Lower lobe of right lung (tissue), 2 donors: ENCODE results near the gene PLK2. TPM values are rescaled to one million over a fixed set of nuclear protein-coding genes. Genes with fewer than 3 reads are reported as not detected.

ENCODE experiments used
- ATAC-seq, 2 donors: fragments of 200-7000 bp; cut with Tn5 transposase; one replicate each; pipeline ENCODE4 v1.9.1; 2020 to 2022; ENCODE audit warnings: mild to moderate bottlenecking in 2 of 2, moderate library complexity in 2 of 2
- DNase-seq: peaks from one replicate; pipeline ENCODE4 v3.0.0-alpha.2; 2020
- H3K27ac ChIP-seq: fragments of 200-600 bp; one replicate; pipeline ENCODE4 v1.8.0; 2022
- H3K27me3 ChIP-seq: fragments of 200-600 bp; one replicate; pipeline ENCODE4 v1.8.0; 2022; ENCODE audit warnings: low read depth
- H3K36me3 ChIP-seq: fragments of 200-600 bp; one replicate; pipeline ENCODE4 v1.8.0; 2022; ENCODE audit warnings: mild to moderate bottlenecking
- H3K4me1 ChIP-seq: fragments of 200-600 bp; one replicate; pipeline ENCODE4 v1.8.0; 2022
- H3K4me3 ChIP-seq: fragments of 200-600 bp; one replicate; pipeline ENCODE4 v1.8.0; 2022; ENCODE audit warnings: mild to moderate bottlenecking
- H3K9me3 ChIP-seq: fragments of 200-600 bp; one replicate; pipeline ENCODE4 v1.8.0; 2022
- intact Hi-C: fragments of 100-400 bp; cut with DNase I; formaldehyde crosslinking; loops from one replicate; pipeline ENCODE4 v1.11.0; 2022
- total RNA-seq: library from RNA; stranded (reverse); fragmentation: NEBNext Ultra II Directional; extraction: Animal tissue kit (Norgen Biotek cat#: 25700); gene quantifications from one replicate; pipeline ENCODE4 v1.2.1, GENCODE V29; 2021
- TF ChIP-seq, protein P1 (sequence below): fragments of 200-600 bp; IDR thresholded peaks from one replicate; pipeline ENCODE4 v1.8.0; 2022; ENCODE audit warnings: antibody characterized with exemption, mild to moderate bottlenecking
- donor health status: DM: no; HTN: yes; CAD: no; lungs with severe emphysema.

PLK2 gene
- total RNA-seq, 1 donor from 2014 or later = 37.5 TPM

GRCh38 chr5:58497921-58498320 is 38.0 kb upstream of the PLK2 start:
- DNase-seq = no peak
- intact Hi-C loops = loop anchor here (10.0 kb wide), 1 partner anchor 357 kb away; no protein-coding TSS in a partner anchor
- Histone ChIP-seq H3K4me1 (peaks cover 3% of the 10 kb centered on the region), H3K4me3 (no peak overlapping the region), H3K36me3 (no peaks in the 10 kb centered on the region), H3K9me3 (no peaks in the 10 kb centered on the region), H3K27me3 (no peaks in the 10 kb centered on the region), H3K27ac (no peak overlapping the region)
- TF ChIP-seq, protein P1, sequence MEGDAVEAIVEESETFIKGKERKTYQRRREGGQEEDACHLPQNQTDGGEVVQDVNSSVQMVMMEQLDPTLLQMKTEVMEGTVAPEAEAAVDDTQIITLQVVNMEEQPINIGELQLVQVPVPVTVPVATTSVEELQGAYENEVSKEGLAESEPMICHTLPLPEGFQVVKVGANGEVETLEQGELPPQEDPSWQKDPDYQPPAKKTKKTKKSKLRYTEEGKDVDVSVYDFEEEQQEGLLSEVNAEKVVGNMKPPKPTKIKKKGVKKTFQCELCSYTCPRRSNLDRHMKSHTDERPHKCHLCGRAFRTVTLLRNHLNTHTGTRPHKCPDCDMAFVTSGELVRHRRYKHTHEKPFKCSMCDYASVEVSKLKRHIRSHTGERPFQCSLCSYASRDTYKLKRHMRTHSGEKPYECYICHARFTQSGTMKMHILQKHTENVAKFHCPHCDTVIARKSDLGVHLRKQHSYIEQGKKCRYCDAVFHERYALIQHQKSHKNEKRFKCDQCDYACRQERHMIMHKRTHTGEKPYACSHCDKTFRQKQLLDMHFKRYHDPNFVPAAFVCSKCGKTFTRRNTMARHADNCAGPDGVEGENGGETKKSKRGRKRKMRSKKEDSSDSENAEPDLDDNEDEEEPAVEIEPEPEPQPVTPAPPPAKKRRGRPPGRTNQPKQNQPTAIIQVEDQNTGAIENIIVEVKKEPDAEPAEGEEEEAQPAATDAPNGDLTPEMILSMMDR = no peak
- no peak for ATAC-seq

DNA sequence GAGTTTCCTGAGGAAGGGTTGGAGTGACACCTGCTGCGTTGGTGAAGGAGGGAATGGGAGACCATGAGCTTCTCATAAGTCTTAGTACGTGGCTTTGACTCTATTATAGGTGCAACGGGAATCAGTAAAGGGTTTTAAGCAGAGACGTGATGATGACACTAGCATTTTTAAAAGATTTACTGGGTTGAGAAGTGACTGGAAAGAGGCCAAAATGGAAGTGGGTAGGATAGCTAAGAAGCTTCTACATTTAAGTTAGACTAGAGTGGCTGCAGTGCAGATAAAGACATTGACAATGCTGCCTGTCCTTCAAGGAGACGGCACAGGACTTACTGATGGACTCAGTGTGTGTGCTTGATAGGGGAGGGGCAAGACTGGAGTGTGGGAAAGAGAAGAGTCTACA is 37.5 kb upstream of the PLK2 start:
- peaks cover 3% of the 10 kb centered on the region for H3K4me1 ChIP-seq
- no peaks in the 10 kb centered on the region for H3K9me3 ChIP-seq
- H3K4me3 ChIP-seq = no peak overlapping the region
- H3K27me3 ChIP-seq = no peaks in the 10 kb centered on the region
- DNase-seq (no peak), ATAC-seq (no peak)
- TF ChIP-seq, protein P1 = no peak
- no peaks in the 10 kb centered on the region for H3K36me3 ChIP-seq
- no peak overlapping the region for H3K27ac ChIP-seq
- intact Hi-C loops = loop anchor here (10.0 kb wide), 1 partner anchor 357 kb away; no protein-coding TSS in a partner anchor

DNA sequence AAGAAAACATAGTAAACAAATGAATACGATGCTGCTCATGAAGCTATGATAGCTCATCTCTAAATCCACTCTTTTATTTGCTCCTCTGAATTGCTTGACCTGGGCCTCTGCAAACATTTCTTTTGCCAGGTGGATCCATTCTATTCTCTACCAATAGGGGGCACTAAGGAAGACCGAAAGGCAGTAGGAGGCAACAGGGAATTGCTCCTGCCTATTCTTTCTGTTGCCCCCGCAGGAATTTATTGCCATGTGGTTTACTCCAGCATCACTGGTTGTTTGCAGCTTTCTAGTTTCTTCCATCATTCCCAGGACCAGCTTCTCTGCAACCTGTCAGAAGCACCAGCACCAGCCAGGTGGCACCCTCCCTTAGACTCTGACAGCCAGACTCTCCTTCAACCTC is 36.6 kb upstream of the PLK2 start:
- H3K4me1 ChIP-seq = peaks cover 3% of the 10 kb centered on the region
- no peak for ATAC-seq
- no peaks in the 10 kb centered on the region for H3K36me3 ChIP-seq
- no peak for DNase-seq
- intact Hi-C loops = loop anchor here (10.0 kb wide), 1 partner anchor 358 kb away; no protein-coding TSS in a partner anchor
- no peak overlapping the region for H3K27ac ChIP-seq
- TF ChIP-seq, protein P1 = peak; percentile 21
- H3K4me3 ChIP-seq = no peak overlapping the region
- H3K27me3 ChIP-seq = no peaks in the 10 kb centered on the region
- H3K9me3 ChIP-seq = no peaks in the 10 kb centered on the region

DNA sequence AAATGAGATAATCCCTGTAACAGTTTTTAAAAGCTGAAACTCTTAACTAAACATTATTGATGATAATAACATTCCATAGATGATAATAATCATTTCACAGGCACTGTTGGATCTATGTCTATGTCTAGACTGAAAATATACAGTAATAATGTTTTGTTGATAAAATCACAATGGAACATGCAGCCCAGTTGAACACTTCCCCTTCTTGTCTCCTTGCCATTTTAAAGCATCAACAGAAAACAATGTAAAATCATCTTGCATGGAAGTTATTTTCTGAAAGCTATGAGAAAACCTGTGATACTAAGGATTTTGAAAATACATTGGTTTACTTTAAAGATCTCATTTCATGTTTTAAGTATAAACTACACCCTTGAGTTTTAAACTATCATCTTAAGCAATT is 33.3 kb upstream of the PLK2 start:
- Histone ChIP-seq H3K27ac (no peak overlapping the region), H3K9me3 (no peaks in the 10 kb centered on the region), H3K4me1 (no peaks in the 10 kb centered on the region), H3K27me3 (no peaks in the 10 kb centered on the region), H3K4me3 (no peak overlapping the region), H3K36me3 (no peaks in the 10 kb centered on the region)
- intact Hi-C loops = loop anchor here (10.0 kb wide), 1 partner anchor 362 kb away; no protein-coding TSS in a partner anchor
- TF ChIP-seq, protein P1 = no peak
- ATAC-seq (no peak), DNase-seq (no peak)

DNA sequence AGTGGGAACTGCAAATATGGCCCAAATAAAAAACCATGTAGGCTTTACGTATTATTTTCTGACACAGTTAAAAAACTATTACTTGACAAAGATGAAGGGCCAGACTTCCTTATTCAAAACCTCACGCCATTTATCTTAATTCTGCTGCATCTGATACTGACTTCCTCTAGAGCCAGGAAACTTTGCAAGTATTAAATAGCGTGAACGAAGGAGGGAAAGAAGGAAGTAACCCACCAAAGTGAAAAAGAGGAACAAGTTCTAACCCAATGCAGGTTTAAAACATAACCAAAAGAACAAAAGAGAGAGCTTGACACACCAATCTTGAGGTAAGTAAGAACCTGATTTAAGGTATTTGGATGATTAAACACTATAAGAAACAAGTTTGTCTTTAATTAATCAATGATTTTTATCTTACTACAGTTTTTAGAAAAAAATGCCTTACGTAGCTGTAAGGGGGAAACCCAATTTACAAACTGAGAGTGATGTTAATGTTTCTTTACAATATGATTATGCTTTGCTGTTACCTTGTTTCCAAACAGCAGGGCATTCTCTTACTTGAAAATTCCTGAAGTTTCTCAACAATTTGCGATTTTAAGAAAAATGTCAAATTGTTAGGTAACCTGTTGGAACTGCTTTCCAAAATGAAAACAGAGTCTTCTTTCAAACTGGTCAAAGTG is 31.5 kb upstream of the PLK2 start, which contains the start of gene GAPT:
Gene GAPT (plus strand): TSS at position 220 of the 677 bp plus-strand sequence. CDS start 3,102 bp downstream, outside the sequence.
- Histone ChIP-seq H3K27me3 (no peaks in the 10 kb centered on the region), H3K4me1 (no peaks in the 10 kb centered on the region), H3K4me3 (no peak within 1 kb of the TSS), H3K27ac (peak within 1 kb of the TSS; percentile 4), H3K36me3 (no peaks in the 10 kb centered on the region), H3K9me3 (no peaks in the 10 kb centered on the region)
- TF ChIP-seq, protein P1 = no peak
- DNase-seq = no peak
- peak; percentile 45 to 53 for ATAC-seq
- intact Hi-C loops = loop anchor here (10.0 kb wide), 1 partner anchor 363 kb away; no protein-coding TSS in a partner anchor
